Natural killer cell (primary cell): ENCODE results near the gene TTYH1. TPM values are rescaled to one million over a fixed set of nuclear protein-coding genes. Genes with fewer than 3 reads are reported as not detected.
A peak's percentile ranks its signal among the peaks of the same experiment; 100 is the strongest.

Source experiments
- ATAC-seq, 3 donors: fragments of 150-1000 bp in 2 of 3; fragments of 200-7000 bp in 1 of 3; cut with Tn5 transposase; 1 replicate in 1 of 3; 2 replicates in 2 of 3; pipeline ENCODE4 v1.10.0; 2021; ENCODE audit warnings: mild to moderate bottlenecking in 2 of 3, moderate library complexity in 2 of 3
- DNase-seq, 2 donors: peaks; one replicate each; pipeline versions ENCODE4 v3.0.0 to v3.0.0-alpha.2; 2013 to 2021; ENCODE audit warnings: mixed read lengths in 1 of 2
- H3K27ac ChIP-seq: one replicate; pipeline ENCODE4 v1.5.1; 2013; ENCODE audit warnings: mild to moderate bottlenecking, low read length
- H3K27me3 ChIP-seq: one replicate; pipeline ENCODE4 v1.6.1; 2013; ENCODE audit warnings: low read length; ENCODE audit not compliant: control insufficient read depth, insufficient read depth
- H3K36me3 ChIP-seq: one replicate; pipeline ENCODE4 v1.6.1; 2013; ENCODE audit warnings: low read length; ENCODE audit not compliant: control insufficient read depth, insufficient read depth
- H3K4me1 ChIP-seq: one replicate; pipeline ENCODE4 v1.6.1; 2013; ENCODE audit warnings: low read length; ENCODE audit not compliant: control insufficient read depth, insufficient read depth
- H3K4me3 ChIP-seq: one replicate; pipeline ENCODE4 v1.5.1; 2013; ENCODE audit warnings: low read length
- H3K9me3 ChIP-seq: one replicate; pipeline ENCODE4 v1.6.1; 2013; ENCODE audit warnings: low read length; ENCODE audit not compliant: control insufficient read depth, insufficient read depth
- H3K27ac Mint-ChIP-seq, 2 donors: one replicate each; pipeline ENCODE4 v1.8.0; 2022; ENCODE audit warnings: mild to moderate bottlenecking in 2 of 2, mixed read lengths in 2 of 2, moderate library complexity in 1 of 2
- H3K27me3 Mint-ChIP-seq, 2 donors: one replicate each; pipeline ENCODE4 v1.8.0; 2022; ENCODE audit warnings: low read depth in 2 of 2, mixed read lengths in 2 of 2
- H3K36me3 Mint-ChIP-seq: one replicate; pipeline ENCODE4 v1.8.0; 2022; ENCODE audit warnings: mixed read lengths
- H3K4me1 Mint-ChIP-seq, 2 donors: one replicate each; pipeline ENCODE4 v1.8.0; 2022; ENCODE audit warnings: mixed read lengths in 2 of 2
- H3K4me3 Mint-ChIP-seq: one replicate; pipeline ENCODE4 v1.8.0; 2022; ENCODE audit warnings: mild to moderate bottlenecking, moderate library complexity, mixed read lengths
- H3K9me3 Mint-ChIP-seq, 2 donors: one replicate each; pipeline ENCODE4 v1.8.0; 2022; ENCODE audit warnings: mixed read lengths in 2 of 2
- WGBS: methylation state at CpG from one replicate; pipeline ENCODE4 v1.1.7; 2013; ENCODE audit warnings: missing lambda C conversion rate; ENCODE audit not compliant: insufficient coverage; 5-methylcytosine and 5-hydroxymethylcytosine counted together
- intact Hi-C: fragments of 100-400 bp; cut with micrococcal nuclease; formaldehyde crosslinking; loops from one replicate; pipeline ENCODE4 v1.14.2; 2022
- total RNA-seq, 4 donors: library from RNA; stranded (reverse); fragments of 120-200 nt in 1 of 4; gene quantifications; one replicate each; pipeline versions ENCODE4 v1.2.3 to v1.2.4, GENCODE V29; 2013 to 2022
- TF ChIP-seq, protein P1 (sequence below): fragments of 200-600 bp; IDR thresholded peaks from one replicate; pipeline ENCODE4 v1.8.0; 2022; ENCODE audit warnings: antibody characterized with exemption

TTYH1 gene
- total RNA-seq, 3 donors from 2014 or later (not counting 1 experiment from before 2014, with no cell fraction given): 0.59 to 0.84 (median 0.65) TPM

DNA sequence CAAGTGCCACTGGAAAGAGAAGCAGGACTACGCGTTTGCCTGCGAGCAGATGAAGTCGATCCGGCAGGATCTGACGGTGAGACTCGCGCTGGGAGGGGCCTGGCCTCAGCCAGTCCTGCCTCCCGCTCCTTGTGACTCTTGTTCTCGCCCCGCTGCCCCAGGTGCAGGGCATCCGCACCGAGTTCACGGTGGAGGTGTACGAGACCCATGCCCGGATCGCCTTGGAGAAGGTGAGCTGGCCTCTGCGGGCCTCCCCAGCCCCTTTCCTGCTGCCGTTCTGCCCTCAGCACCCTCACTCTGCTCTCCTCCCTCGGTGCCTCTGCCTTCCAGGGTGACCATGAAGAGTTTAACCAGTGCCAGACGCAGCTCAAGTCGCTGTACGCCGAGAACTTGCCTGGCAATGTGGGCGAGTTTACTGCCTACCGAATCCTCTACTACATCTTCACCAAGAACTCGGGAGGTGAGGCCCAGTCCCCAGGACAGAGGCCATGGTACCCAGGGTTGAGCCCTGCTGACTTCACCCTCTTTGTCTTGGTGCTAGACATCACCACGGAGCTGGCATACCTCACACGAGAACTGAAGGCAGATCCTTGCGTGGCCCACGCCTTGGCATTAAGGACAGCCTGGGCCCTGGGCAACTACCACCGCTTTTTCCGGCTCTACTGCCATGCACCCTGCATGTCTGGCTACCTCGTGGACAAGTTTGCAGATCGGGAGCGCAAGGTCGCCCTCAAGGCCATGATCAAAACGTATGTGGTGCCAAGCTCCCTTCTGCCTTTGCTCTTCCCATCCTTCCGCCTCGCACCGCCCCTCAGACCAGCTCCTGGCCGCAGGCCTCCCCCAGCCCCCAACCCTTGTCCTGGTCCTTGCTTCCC is 42.7 kb downstream of the TTYH1 start:
- Mint-ChIP-seq H3K4me1 (peaks cover 29 to 45% of the 10 kb centered on the region in 2 donors), H3K36me3 (no peaks in the 10 kb centered on the region), H3K4me3 (peak overlapping the region; percentile 25), H3K9me3 (no peaks in the 10 kb centered on the region), H3K27me3 (no peaks in the 10 kb centered on the region), H3K27ac (peak overlapping the region; percentile 58 to 77)
- intact Hi-C loops: no loop called here
- ATAC-seq (no peak), DNase-seq (no peak)
- Histone ChIP-seq H3K27ac (no peak overlapping the region), H3K4me1 (peaks cover 18% of the 10 kb centered on the region), H3K27me3 (no peaks in the 10 kb centered on the region), H3K9me3 (no peaks in the 10 kb centered on the region), H3K4me3 (no peak overlapping the region), H3K36me3 (peaks cover 86% of the 10 kb centered on the region)
- WGBS: 97% methylated on average over 42 of the region's 42 CpGs
- TF ChIP-seq, protein P1, sequence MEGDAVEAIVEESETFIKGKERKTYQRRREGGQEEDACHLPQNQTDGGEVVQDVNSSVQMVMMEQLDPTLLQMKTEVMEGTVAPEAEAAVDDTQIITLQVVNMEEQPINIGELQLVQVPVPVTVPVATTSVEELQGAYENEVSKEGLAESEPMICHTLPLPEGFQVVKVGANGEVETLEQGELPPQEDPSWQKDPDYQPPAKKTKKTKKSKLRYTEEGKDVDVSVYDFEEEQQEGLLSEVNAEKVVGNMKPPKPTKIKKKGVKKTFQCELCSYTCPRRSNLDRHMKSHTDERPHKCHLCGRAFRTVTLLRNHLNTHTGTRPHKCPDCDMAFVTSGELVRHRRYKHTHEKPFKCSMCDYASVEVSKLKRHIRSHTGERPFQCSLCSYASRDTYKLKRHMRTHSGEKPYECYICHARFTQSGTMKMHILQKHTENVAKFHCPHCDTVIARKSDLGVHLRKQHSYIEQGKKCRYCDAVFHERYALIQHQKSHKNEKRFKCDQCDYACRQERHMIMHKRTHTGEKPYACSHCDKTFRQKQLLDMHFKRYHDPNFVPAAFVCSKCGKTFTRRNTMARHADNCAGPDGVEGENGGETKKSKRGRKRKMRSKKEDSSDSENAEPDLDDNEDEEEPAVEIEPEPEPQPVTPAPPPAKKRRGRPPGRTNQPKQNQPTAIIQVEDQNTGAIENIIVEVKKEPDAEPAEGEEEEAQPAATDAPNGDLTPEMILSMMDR: no peak

GRCh38 chr19:54458648-54459281 is 43.5 kb downstream of the TTYH1 start:
- peaks cover 78% of the 10 kb centered on the region for H3K36me3 ChIP-seq
- no peak overlapping the region for H3K4me3 ChIP-seq
- H3K27me3 ChIP-seq: no peaks in the 10 kb centered on the region
- Mint-ChIP-seq H3K4me3 (peak overlapping the region; percentile 58), H3K27me3 (no peaks in the 10 kb centered on the region), H3K9me3 (no peaks in the 10 kb centered on the region), H3K4me1 (peaks cover 32 to 42% of the 10 kb centered on the region in 2 donors), H3K27ac (peak overlapping the region; percentile 58 to 77), H3K36me3 (no peaks in the 10 kb centered on the region)
- ATAC-seq (no peak), DNase-seq (no peak)
- intact Hi-C loops: no loop called here
- 95% methylated on average over 11 of the region's 11 CpGs for WGBS
- H3K4me1 ChIP-seq: peaks cover 18% of the 10 kb centered on the region
- H3K27ac ChIP-seq: no peak overlapping the region
- no peaks in the 10 kb centered on the region for H3K9me3 ChIP-seq
- TF ChIP-seq, protein P1: no peak

GRCh38 chr19:54459282-54460229 is 44.3 kb downstream of the TTYH1 start:
- no peaks in the 10 kb centered on the region for H3K9me3 Mint-ChIP-seq
- H3K4me3 ChIP-seq: no peak overlapping the region
- H3K27ac ChIP-seq: no peak overlapping the region
- H3K27me3 Mint-ChIP-seq: no peaks in the 10 kb centered on the region
- TF ChIP-seq, protein P1: no peak
- no peaks in the 10 kb centered on the region for H3K27me3 ChIP-seq
- H3K4me1 ChIP-seq: peaks cover 25% of the 10 kb centered on the region
- peak overlapping the region; percentile 65 for H3K4me3 Mint-ChIP-seq
- intact Hi-C loops: no loop called here
- ATAC-seq: no peak
- peak overlapping the region; percentile 58 to 77 for H3K27ac Mint-ChIP-seq
- H3K36me3 ChIP-seq: peaks cover 70% of the 10 kb centered on the region
- no peaks in the 10 kb centered on the region for H3K36me3 Mint-ChIP-seq
- H3K9me3 ChIP-seq: no peaks in the 10 kb centered on the region
- WGBS: 88% methylated on average over 16 of the region's 16 CpGs
- H3K4me1 Mint-ChIP-seq: peaks cover 39 to 50% of the 10 kb centered on the region in 2 donors
- peak in 1 of 2 donors; percentile 19 for DNase-seq
